Measurements from ENCODE around the gene TTC29.

DNA sequence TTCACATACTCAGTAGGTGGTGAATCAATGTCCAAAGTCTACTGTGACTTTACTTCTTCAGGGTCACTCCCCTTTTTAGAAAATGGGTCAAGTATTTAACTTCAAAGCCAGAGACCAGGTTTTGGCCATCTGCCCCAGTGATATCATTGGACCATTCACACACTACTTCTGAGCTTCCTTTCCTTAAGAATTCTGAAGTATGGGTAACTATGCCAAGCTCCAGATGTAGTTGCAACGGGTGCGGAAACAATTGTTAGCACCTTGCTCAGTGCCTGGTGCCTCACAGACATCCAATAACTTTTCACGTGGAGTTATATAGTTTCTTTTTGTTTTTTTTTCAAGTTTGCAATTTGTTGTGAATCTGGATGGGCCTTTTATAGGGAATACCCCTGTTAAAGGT is 62.6 kb downstream of the TTC29 start:
- TF ChIP-seq, protein P1, sequence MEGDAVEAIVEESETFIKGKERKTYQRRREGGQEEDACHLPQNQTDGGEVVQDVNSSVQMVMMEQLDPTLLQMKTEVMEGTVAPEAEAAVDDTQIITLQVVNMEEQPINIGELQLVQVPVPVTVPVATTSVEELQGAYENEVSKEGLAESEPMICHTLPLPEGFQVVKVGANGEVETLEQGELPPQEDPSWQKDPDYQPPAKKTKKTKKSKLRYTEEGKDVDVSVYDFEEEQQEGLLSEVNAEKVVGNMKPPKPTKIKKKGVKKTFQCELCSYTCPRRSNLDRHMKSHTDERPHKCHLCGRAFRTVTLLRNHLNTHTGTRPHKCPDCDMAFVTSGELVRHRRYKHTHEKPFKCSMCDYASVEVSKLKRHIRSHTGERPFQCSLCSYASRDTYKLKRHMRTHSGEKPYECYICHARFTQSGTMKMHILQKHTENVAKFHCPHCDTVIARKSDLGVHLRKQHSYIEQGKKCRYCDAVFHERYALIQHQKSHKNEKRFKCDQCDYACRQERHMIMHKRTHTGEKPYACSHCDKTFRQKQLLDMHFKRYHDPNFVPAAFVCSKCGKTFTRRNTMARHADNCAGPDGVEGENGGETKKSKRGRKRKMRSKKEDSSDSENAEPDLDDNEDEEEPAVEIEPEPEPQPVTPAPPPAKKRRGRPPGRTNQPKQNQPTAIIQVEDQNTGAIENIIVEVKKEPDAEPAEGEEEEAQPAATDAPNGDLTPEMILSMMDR (IDR thresholded peaks at IDR 0.05; ENCODE audit: insufficient read depth, low read length, poor library complexity, severe bottlenecking), result no peak
- no peak for TF ChIP-seq EZH2phosphoT487 (conservative IDR thresholded peaks at IDR 0.05; ENCODE audit: low read length)
